SK-N-SH (cell line): ENCODE results near the gene INSYN2B. TPM values are rescaled to one million over a fixed set of nuclear protein-coding genes. Genes with fewer than 3 reads are reported as not detected.

Experiments used
- CTCF ChIA-PET: fragments of 300-600, 350-600 bp; formaldehyde crosslinking; extraction: SDS; loops from one replicate; lab custom pipeline; 2021; lab: Yijun Ruan, JAX
- POLR2A ChIA-PET: fragments of 350-600 bp; sonication (Branson Sonifier 250); formaldehyde crosslinking; extraction: SDS; loops from one replicate; lab custom pipeline; 2020; ENCODE audit warnings: antibody characterized with exemption, inconsistent platforms; lab: Yijun Ruan, JAX
- DNase-seq: peaks from one replicate; pipeline ENCODE4 v3.0.0; 2012
- H2AFZ ChIP-seq: fragments of 200-600 bp; sonication (generic); 2 replicates; pipeline ENCODE4 v1.8.1; 2016; ENCODE audit warnings: antibody characterized with exemption, mild to moderate bottlenecking, low read depth
- H3F3A ChIP-seq: fragments of 200-600 bp; sonication (generic); replicated peaks from 2 replicates; pipeline ENCODE3; 2016; ENCODE audit warnings: antibody characterized with exemption, mild to moderate bottlenecking; ENCODE audit not compliant: insufficient read depth
- H3K27ac ChIP-seq, 2 experiments: fragments of 200-500 bp in 1 of 2; fragments of 200-600 bp in 1 of 2; sonication (Bioruptor generic) in 1 of 2; sonication (generic), shearing (Covaris generic) in 1 of 2; 2 replicates each; pipeline versions ENCODE4 v1.5.1 to v1.6.1; 2014 to 2016; ENCODE audit warnings: low read depth in 2 of 2, inconsistent platforms in 1 of 2, low read length in 1 of 2, mild to moderate bottlenecking in 1 of 2, mixed read lengths in 1 of 2
- H3K27me3 ChIP-seq: fragments of 200-600 bp; sonication (generic), shearing (Covaris generic); 2 replicates; pipeline ENCODE4 v1.6.1; 2016; ENCODE audit warnings: mixed run types; ENCODE audit not compliant: insufficient read depth
- H3K36me3 ChIP-seq, 2 experiments: fragments of 200-500 bp in 1 of 2; fragments of 200-600 bp in 1 of 2; sonication (Bioruptor generic) in 1 of 2; sonication (generic) in 1 of 2; replicated peaks in 1 of 2; 2 replicates each; pipeline versions ENCODE3 to v1.5.1; 2014 to 2016; ENCODE audit warnings: low read length in 1 of 2, mild to moderate bottlenecking in 1 of 2; ENCODE audit not compliant: insufficient read depth in 2 of 2, control insufficient read depth in 1 of 2
- H3K4me1 ChIP-seq, 2 experiments: fragments of 200-500 bp in 1 of 2; fragments of 200-600 bp in 1 of 2; sonication (Bioruptor generic) in 1 of 2; sonication (generic), shearing (Covaris generic) in 1 of 2; 2 replicates each; pipeline versions ENCODE4 v1.5.1 to v1.6.1; 2014 to 2016; ENCODE audit warnings: low read depth in 1 of 2, low read length in 1 of 2, mixed run types in 1 of 2; ENCODE audit not compliant: insufficient read depth in 2 of 2, control insufficient read depth in 1 of 2
- H3K4me2 ChIP-seq: fragments of 200-600 bp; sonication (generic), shearing (Covaris generic); 2 replicates; pipeline ENCODE4 v1.6.1; 2017; ENCODE audit warnings: mixed run types
- H3K4me3 ChIP-seq, 2 experiments: fragments of 200-500 bp in 1 of 2; fragments of 200-600 bp in 1 of 2; sonication (Bioruptor generic) in 1 of 2; sonication (generic), shearing (Covaris generic) in 1 of 2; 2 replicates each; pipeline versions ENCODE4 v1.5.1 to v1.8.1; 2014 to 2016; ENCODE audit warnings: low read depth in 2 of 2, inconsistent platforms in 1 of 2, low read length in 1 of 2, mild to moderate bottlenecking in 1 of 2, mixed read lengths in 1 of 2, moderate library complexity in 1 of 2
- H3K79me2 ChIP-seq: fragments of 200-600 bp; sonication (generic); 2 replicates; pipeline ENCODE4 v1.8.1; 2017; ENCODE audit warnings: mild to moderate bottlenecking; ENCODE audit not compliant: insufficient read depth
- H3K9ac ChIP-seq: fragments of 200-600 bp; sonication (generic); 2 replicates; pipeline ENCODE4 v1.6.1; 2017; ENCODE audit warnings: mixed run types
- H3K9me2 ChIP-seq: fragments of 200-600 bp; sonication (generic); 2 replicates; pipeline ENCODE4 v1.6.1; 2017; ENCODE audit warnings: mixed run types
- H3K9me3 ChIP-seq: fragments of 200-600 bp; sonication (generic); 2 replicates; pipeline ENCODE4 v1.6.1; 2017; ENCODE audit warnings: mixed run types, mild to moderate bottlenecking, moderate library complexity
- H4K20me1 ChIP-seq: fragments of 200-600 bp; sonication (generic); 2 replicates; pipeline ENCODE4 v1.6.1; 2017; ENCODE audit warnings: mild to moderate bottlenecking, mixed run types; ENCODE audit not compliant: insufficient read depth
- CTCF ChIP-seq: fragments of 200-600 bp; sonication (generic); IDR thresholded peaks from 2 replicates; pipeline ENCODE4 v1.6.1; 2017; ENCODE audit warnings: antibody characterized with exemption, mild to moderate bottlenecking, moderate library complexity
- FOSL2 ChIP-seq: IDR thresholded peaks from 2 replicates; pipeline ENCODE4 v1.4.0; 2012; ENCODE audit warnings: low read depth, mild to moderate bottlenecking, moderate library complexity, borderline replicate concordance
- FOXJ3 ChIP-seq: sonication (generic); formaldehyde crosslinking; IDR thresholded peaks from 2 replicates; pipeline ENCODE4 v1.5.1; 2020; ENCODE audit warnings: mild to moderate bottlenecking, missing genetic modification reagents
- FOXM1 ChIP-seq: IDR thresholded peaks from 2 replicates; pipeline ENCODE4 v1.4.0; 2012; ENCODE audit warnings: low read depth, mild to moderate bottlenecking
- GABPA ChIP-seq: IDR thresholded peaks from 2 replicates; pipeline ENCODE4 v1.4.0; 2012; ENCODE audit warnings: low read depth, mild to moderate bottlenecking
- JUND ChIP-seq: IDR thresholded peaks from 2 replicates; pipeline ENCODE4 v1.4.0; 2012
- MEF2A ChIP-seq: IDR thresholded peaks from 2 replicates; pipeline ENCODE4 v1.4.0; 2012; ENCODE audit warnings: low read depth, borderline replicate concordance
- NRF1 ChIP-seq: IDR thresholded peaks from 2 replicates; pipeline ENCODE4 v1.6.1; 2012; ENCODE audit warnings: low read depth, mild to moderate bottlenecking, low read length
- POLR2AphosphoS5 ChIP-seq: IDR thresholded peaks from 2 replicates; pipeline ENCODE4 v1.6.1; 2012; ENCODE audit warnings: low read depth, low read length
- RAD21 ChIP-seq: IDR thresholded peaks from 2 replicates; pipeline ENCODE4 v1.6.1; 2012; ENCODE audit warnings: mild to moderate bottlenecking, low read length
- RCOR1 ChIP-seq: fragments of 150-350 bp; IDR thresholded peaks from 2 replicates; pipeline ENCODE4 v1.6.1; 2017; ENCODE audit warnings: antibody characterized with exemption, low read length
- REST ChIP-seq: IDR thresholded peaks from 2 replicates; pipeline ENCODE4 v1.6.1; 2012; ENCODE audit warnings: mild to moderate bottlenecking, low read depth, low read length, moderate library complexity
- RFX5 ChIP-seq: IDR thresholded peaks from 2 replicates; pipeline ENCODE4 v1.6.1; 2012; ENCODE audit warnings: mild to moderate bottlenecking, improper control_type of control experiment, low read length
- RXRA ChIP-seq: IDR thresholded peaks from 2 replicates; pipeline ENCODE4 v1.4.0; 2012; ENCODE audit warnings: low read depth, mild to moderate bottlenecking, borderline replicate concordance
- SIN3A ChIP-seq: IDR thresholded peaks from 2 replicates; pipeline ENCODE4 v1.6.1; 2012; ENCODE audit warnings: low read depth, mild to moderate bottlenecking, low read length, moderate library complexity, borderline replicate concordance
- TCF12 ChIP-seq: IDR thresholded peaks from 2 replicates; pipeline ENCODE4 v1.4.0; 2012
- YY1 ChIP-seq: IDR thresholded peaks from 2 replicates; pipeline ENCODE4 v1.4.0; 2012; ENCODE audit warnings: low read depth, mild to moderate bottlenecking
- ZBTB33 ChIP-seq: IDR thresholded peaks from 2 replicates; pipeline ENCODE4 v1.4.0; 2012; ENCODE audit warnings: low read depth, borderline replicate concordance
- WGBS: methylation state at CpG from one replicate; pipeline ENCODE4 v1.1.6; 2017; ENCODE audit warnings: low lambda C conversion rate; 5-methylcytosine and 5-hydroxymethylcytosine counted together
- polyA plus RNA-seq, 3 experiments: library from polyadenylated mRNA; depleted of rRNA; stranded (reverse); fragments of >200 nt; gene quantifications; 2 replicates each; pipeline ENCODE4 v1.2.3, GENCODE V29; 2012
- TF ChIP-seq, protein P1 (sequence below): fragments of 150-350 bp; IDR thresholded peaks from 2 replicates; pipeline ENCODE4 v1.6.1; 2017; ENCODE audit warnings: antibody characterized with exemption, low read length, low read depth, borderline replicate concordance

INSYN2B gene
- polyA plus RNA-seq, 1 of the 3 experiments (the other 2 are of a cell fraction), result 9.2 TPM

GRCh38 chr5:169908864-169909263 lies 71.4 kb downstream of the INSYN2B start:
- Histone ChIP-seq H3K27me3 (no peaks in the 10 kb centered on the region), H2AFZ (no peak overlapping the region), H3K27ac (no peak overlapping the region), H3F3A (no peaks in the 10 kb centered on the region), H3K9ac (no peak overlapping the region), H3K36me3 (no peaks in the 10 kb centered on the region), H3K9me3 (no peaks in the 10 kb centered on the region), H3K79me2 (peaks cover 13% of the 10 kb centered on the region; the same call in 1 of the 2 replicates), H3K9me2 (no peaks in the 10 kb centered on the region), H3K4me2 (no peak overlapping the region), H3K4me1 (peaks cover 0 to 10% of the 10 kb centered on the region in 2 experiments; a peak in 2 of 4 replicates), H3K4me3 (no peak overlapping the region), H4K20me1 (no peaks in the 10 kb centered on the region)
- CTCF ChIA-PET, result interaction anchor here (3.3 kb wide), 1 partner anchor 71 kb away, joined by 13 read pairs; the partner anchor contains the start of gene INSYN2B
- TF ChIP-seq CTCF (no peak), JUND (no peak), REST (no peak), FOXM1 (no peak), YY1 (no peak), RXRA (no peak), SIN3A (no peak), FOSL2 (no peak), RFX5 (no peak), RCOR1 (no peak), ZBTB33 (no peak), MEF2A (no peak), TCF12 (no peak), GABPA (no peak), RAD21 (no peak), FOXJ3 (CRISPR knock-in tag) (no peak), POLR2AphosphoS5 (no peak), NRF1 (no peak)
- TF ChIP-seq, protein P1, sequence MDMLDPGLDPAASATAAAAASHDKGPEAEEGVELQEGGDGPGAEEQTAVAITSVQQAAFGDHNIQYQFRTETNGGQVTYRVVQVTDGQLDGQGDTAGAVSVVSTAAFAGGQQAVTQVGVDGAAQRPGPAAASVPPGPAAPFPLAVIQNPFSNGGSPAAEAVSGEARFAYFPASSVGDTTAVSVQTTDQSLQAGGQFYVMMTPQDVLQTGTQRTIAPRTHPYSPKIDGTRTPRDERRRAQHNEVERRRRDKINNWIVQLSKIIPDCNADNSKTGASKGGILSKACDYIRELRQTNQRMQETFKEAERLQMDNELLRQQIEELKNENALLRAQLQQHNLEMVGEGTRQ, result no peak
- 67% methylated on average over 1 of the region's 1 CpG for WGBS
- DNase-seq, result no peak
- POLR2A ChIA-PET, result no interaction called here
